Neuronal stem cell (in vitro differentiated cells): ENCODE results near the gene SLC25A41.

ENCODE experiments used
- DNase-seq: peaks from one replicate; pipeline ENCODE4 v3.0.0-alpha.2; 2013; ENCODE audit warnings: low spot score
- H2AFZ ChIP-seq: one replicate; pipeline ENCODE4 v1.6.1; 2013; ENCODE audit warnings: mild to moderate bottlenecking, low read length, inconsistent platforms
- H2AK5ac ChIP-seq: 2 replicates; pipeline ENCODE4 v1.6.1; 2013; ENCODE audit warnings: low read depth, mild to moderate bottlenecking, inconsistent platforms, low read length, moderate library complexity, mixed read lengths
- H2BK120ac ChIP-seq: 2 replicates; pipeline ENCODE4 v1.6.1; 2013; ENCODE audit warnings: low read depth, mild to moderate bottlenecking, inconsistent platforms, low read length, moderate library complexity, mixed read lengths
- H2BK12ac ChIP-seq: one replicate; pipeline ENCODE4 v1.6.1; 2013; ENCODE audit warnings: low read length, inconsistent platforms
- H2BK15ac ChIP-seq: 2 replicates; pipeline ENCODE4 v1.6.1; 2013; ENCODE audit warnings: mild to moderate bottlenecking, low read length, inconsistent platforms, mixed read lengths
- H2BK5ac ChIP-seq: one replicate; pipeline ENCODE4 v1.6.1; 2013; ENCODE audit warnings: inconsistent platforms, mild to moderate bottlenecking, low read length, moderate library complexity
- H3K14ac ChIP-seq: one replicate; pipeline ENCODE4 v1.6.1; 2013; ENCODE audit warnings: low read length, inconsistent platforms
- H3K18ac ChIP-seq: 2 replicates; pipeline ENCODE4 v1.6.1; 2013; ENCODE audit warnings: low read length, inconsistent platforms
- H3K23ac ChIP-seq: 2 replicates; pipeline ENCODE4 v1.6.1; 2013; ENCODE audit warnings: low read depth, mild to moderate bottlenecking, mixed read lengths, low read length, inconsistent platforms; ENCODE audit not compliant: poor library complexity
- H3K27ac ChIP-seq: replicated peaks from 3 replicates; pipeline ENCODE4 v1.5.1; 2013; ENCODE audit warnings: low read length, inconsistent platforms
- H3K27me3 ChIP-seq, 3 experiments: 2 replicates each; pipeline ENCODE4 v1.6.1; 2013; ENCODE audit warnings: low read length in 3 of 3, mild to moderate bottlenecking in 2 of 3, inconsistent platforms in 1 of 3, low read depth in 1 of 3, mixed read lengths in 1 of 3, moderate library complexity in 1 of 3; ENCODE audit not compliant: control insufficient read depth in 3 of 3, insufficient read depth in 3 of 3
- H3K36me3 ChIP-seq, 2 donors: replicated peaks in 1 of 2; 2 replicates each; pipeline ENCODE4 v1.6.1; 2013; ENCODE audit warnings: low read length in 2 of 2; ENCODE audit not compliant: control insufficient read depth in 2 of 2, insufficient read depth in 2 of 2
- H3K4ac ChIP-seq: 2 replicates; pipeline ENCODE4 v1.6.1; 2013; ENCODE audit warnings: inconsistent platforms, mild to moderate bottlenecking, low read length, moderate library complexity
- H3K4me1 ChIP-seq, 2 donors: 1 replicate in 1 of 2; 2 replicates in 1 of 2; pipeline ENCODE4 v1.6.1; 2013; ENCODE audit warnings: low read length in 2 of 2, low read depth in 1 of 2; ENCODE audit not compliant: control insufficient read depth in 2 of 2, insufficient read depth in 1 of 2
- H3K4me2 ChIP-seq: one replicate; pipeline ENCODE4 v1.6.1; 2013; ENCODE audit warnings: mild to moderate bottlenecking, low read length, inconsistent platforms; ENCODE audit not compliant: insufficient read depth, poor library complexity, severe bottlenecking
- H3K4me3 ChIP-seq, 2 donors: 2 replicates each; pipeline ENCODE4 v1.5.1; 2013; ENCODE audit warnings: low read length in 2 of 2, mild to moderate bottlenecking in 2 of 2, inconsistent platforms in 1 of 2, moderate library complexity in 1 of 2
- H3K79me1 ChIP-seq: one replicate; pipeline ENCODE4 v1.6.1; 2013; ENCODE audit warnings: low read depth, mild to moderate bottlenecking, inconsistent platforms, low read length, moderate library complexity
- H3K9ac ChIP-seq: one replicate; pipeline ENCODE4 v1.6.1; 2013; ENCODE audit warnings: mild to moderate bottlenecking, low read depth, low read length, inconsistent platforms; ENCODE audit not compliant: poor library complexity
- H3K9me3 ChIP-seq, 2 donors: replicated peaks in 1 of 2; 2 replicates each; pipeline versions ENCODE3 to v1.6.1; 2013; ENCODE audit warnings: low read length in 2 of 2, mild to moderate bottlenecking in 2 of 2, inconsistent platforms in 1 of 2, low read depth in 1 of 2, mixed read lengths in 1 of 2, moderate library complexity in 1 of 2; ENCODE audit not compliant: control insufficient read depth in 2 of 2, insufficient read depth in 1 of 2
- H4K8ac ChIP-seq: one replicate; pipeline ENCODE4 v1.6.1; 2013; ENCODE audit warnings: low read depth, mild to moderate bottlenecking, inconsistent platforms, low read length, moderate library complexity
- H4K91ac ChIP-seq: one replicate; pipeline ENCODE4 v1.6.1; 2013; ENCODE audit warnings: low read length, low read depth, mild to moderate bottlenecking, inconsistent platforms; ENCODE audit not compliant: poor library complexity
- WGBS, 2 donors: extraction: QIAGEN DNeasy Blood & Tissue Kit; methylation state at CpG; one replicate each; pipeline ENCODE4 v1.1.7; 2013; ENCODE audit warnings: missing lambda C conversion rate in 2 of 2, mixed read lengths in 1 of 2; ENCODE audit not compliant: insufficient read length in 2 of 2, insufficient replicate concordance in 1 of 2; ENCODE audit errors: extremely low coverage in 2 of 2; 5-methylcytosine and 5-hydroxymethylcytosine counted together

The SLC25A41 gene

GRCh38 chr19:6460099-6460884 is 26.7 kb upstream of the SLC25A41 start:
- DNase-seq, result peak; percentile 99
- H2BK5ac ChIP-seq, result peak overlapping the region; percentile 94
- H3K4me3 ChIP-seq, result peak overlapping the region; percentile 51 to 85
- peaks cover 2% of the 10 kb centered on the region in 2 donors for H3K9me3 ChIP-seq
- H4K8ac ChIP-seq, result no peak overlapping the region
- peaks cover 12 to 32% (median 27%) of the 10 kb centered on the region in 3 experiments for H3K27me3 ChIP-seq
- peak overlapping the region; percentile 49 for H3K27ac ChIP-seq
- peak overlapping the region; percentile 96 for H2AFZ ChIP-seq
- no peak overlapping the region for H2BK15ac ChIP-seq
- H2AK5ac ChIP-seq, result no peak overlapping the region
- H3K4me1 ChIP-seq, result peaks cover 5 to 7% of the 10 kb centered on the region in 2 donors
- no peak overlapping the region for H3K14ac ChIP-seq
- peaks cover 4 to 16% of the 10 kb centered on the region in 2 donors for H3K36me3 ChIP-seq
- no peak overlapping the region for H2BK120ac ChIP-seq
- no CpG with 5 or more reads among the region's 57 CpGs for WGBS, 2 donors
- peak overlapping the region; percentile 85 for H3K23ac ChIP-seq
- peaks cover 6% of the 10 kb centered on the region for H3K79me1 ChIP-seq
- peak overlapping the region; percentile 84 for H3K9ac ChIP-seq
- no peak overlapping the region for H4K91ac ChIP-seq
- H3K4ac ChIP-seq, result peak overlapping the region; percentile 53
- H3K18ac ChIP-seq, result peak overlapping the region; percentile 92
- peak overlapping the region; percentile 94 for H3K4me2 ChIP-seq
- H2BK12ac ChIP-seq, result no peak overlapping the region

GRCh38 chr19:6459262-6460098 is 25.9 kb upstream of the SLC25A41 start, which contains the start of gene SLC25A23:
Gene SLC25A23, minus strand, starts transcription at chr19:6459792. Its CDS starts 164 bp downstream, at chr19:6459628.
- Histone ChIP-seq H4K8ac (no peak within 1 kb of the TSS), H3K9ac (peak within 1 kb of the TSS; percentile 84), H3K14ac (no peak within 1 kb of the TSS), H2BK12ac (no peak within 1 kb of the TSS), H3K27ac (peak within 1 kb of the TSS; percentile 49), H3K4me2 (peak within 1 kb of the TSS; percentile 94), H3K4me1 (peaks cover 5 to 7% of the 10 kb centered on the region in 2 donors), H4K91ac (no peak within 1 kb of the TSS), H2BK15ac (peak within 1 kb of the TSS; percentile 92), H3K4me3 (peak within 1 kb of the TSS; percentile 51 to 85), H3K4ac (peak within 1 kb of the TSS; percentile 53), H3K18ac (peak within 1 kb of the TSS; percentile 92), H3K9me3 (peaks cover 3 to 10% of the 10 kb centered on the region in 2 donors), H3K23ac (peak within 1 kb of the TSS; percentile 85), H2AFZ (peak within 1 kb of the TSS; percentile 96), H2BK120ac (no peak within 1 kb of the TSS), H3K27me3 (peaks cover 7 to 24% (median 18%) of the 10 kb centered on the region in 3 experiments), H3K79me1 (peaks cover 6% of the 10 kb centered on the region), H2AK5ac (peak within 1 kb of the TSS; percentile 88), H2BK5ac (peak within 1 kb of the TSS; percentile 94), H3K36me3 (peaks cover 5 to 24% of the 10 kb centered on the region in 2 donors)
- DNase-seq, result peak; percentile 76
- no CpG with 5 or more reads among the region's 70 CpGs for WGBS, 2 donors

- no peak overlapping the region for H3K14ac ChIP-seq
These were observed 25.2 kb upstream of the SLC25A41 start for GRCh38 chr19:6458695-6459261.

More at GRCh38 chr19:6458695-6459261, 25.2 kb upstream of the SLC25A41 start:
- H2BK15ac ChIP-seq, result peak overlapping the region; percentile 39
- H3K36me3 ChIP-seq, result peaks cover 12 to 31% of the 10 kb centered on the region in 2 donors
- H3K4me2 ChIP-seq, result peak overlapping the region; percentile 94
- H2AK5ac ChIP-seq, result peak overlapping the region; percentile 88
- H3K4ac ChIP-seq, result no peak overlapping the region
- H3K4me3 ChIP-seq, result peak overlapping the region; percentile 51 to 85
- H3K27me3 ChIP-seq, result peaks cover under 1 to 17% (median 11%) of the 10 kb centered on the region in 3 experiments
- H2BK5ac ChIP-seq, result peak overlapping the region; percentile 71
- no peak overlapping the region for H4K91ac ChIP-seq
- no peak for DNase-seq
- no CpG with 5 or more reads among the region's 16 CpGs for WGBS, 2 donors
- peaks cover 6% of the 10 kb centered on the region for H3K79me1 ChIP-seq
- H3K27ac ChIP-seq, result no peak overlapping the region
- H4K8ac ChIP-seq, result no peak overlapping the region
- H3K4me1 ChIP-seq, result peaks cover 5% of the 10 kb centered on the region in 2 donors
- H2BK12ac ChIP-seq, result no peak overlapping the region
- H3K23ac ChIP-seq, result peak overlapping the region; percentile 85
- H3K18ac ChIP-seq, result peak overlapping the region; percentile 76
- H2BK120ac ChIP-seq, result no peak overlapping the region
- H2AFZ ChIP-seq, result peak overlapping the region; percentile 96
- H3K9ac ChIP-seq, result peak overlapping the region; percentile 72
- H3K9me3 ChIP-seq, result peaks cover 9 to 17% of the 10 kb centered on the region in 2 donors
